ENCODE data around the gene LRP4.

Gene LRP4

GRCh38 chr11:46914910-46915309 lies 3.4 kb downstream of the LRP4 start:
- no peaks in the 10 kb centered on the region for H3K36me3 Mint-ChIP-seq (ENCODE audit: low read depth)
- no peak overlapping the region for H3K27ac Mint-ChIP-seq
- no peaks in the 10 kb centered on the region for H3K9me3 Mint-ChIP-seq
- H3K4me1 Mint-ChIP-seq (ENCODE audit: low read depth), result peaks cover 19% of the 10 kb centered on the region
- DNase-seq (ENCODE audit: low spot score), result no peak
- no peak overlapping the region for H3K4me3 Mint-ChIP-seq
- H3K27me3 Mint-ChIP-seq (ENCODE audit: low read depth), result peaks cover 80% of the 10 kb centered on the region

DNA sequence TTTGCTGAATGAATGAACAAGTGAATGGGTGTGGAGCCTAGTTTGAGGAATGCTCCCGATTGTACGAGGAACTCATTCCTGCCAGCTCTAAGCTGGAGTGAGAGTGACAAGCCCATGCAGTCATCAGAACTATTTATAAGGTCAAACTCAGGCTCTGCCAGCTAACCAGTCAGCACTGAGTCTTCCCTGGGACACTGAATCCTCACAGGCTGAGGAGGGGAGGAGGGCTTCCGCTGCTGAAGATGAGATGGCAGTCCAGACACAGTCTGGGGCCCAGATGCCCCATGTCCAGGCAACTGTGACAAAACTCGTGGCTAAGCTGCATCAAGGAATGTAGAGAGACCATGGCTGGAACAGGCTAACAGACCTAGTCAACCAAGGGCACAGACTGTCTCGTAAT lies 4.0 kb downstream of the LRP4 start:
- Mint-ChIP-seq H3K4me3 (no peak overlapping the region), H3K27me3 (ENCODE audit: low read depth) (peaks cover 78% of the 10 kb centered on the region), H3K36me3 (ENCODE audit: low read depth) (no peaks in the 10 kb centered on the region), H3K4me1 (ENCODE audit: low read depth) (peaks cover 13% of the 10 kb centered on the region), H3K9me3 (no peaks in the 10 kb centered on the region), H3K27ac (no peak overlapping the region)
- DNase-seq (ENCODE audit: low spot score), result no peak

DNA sequence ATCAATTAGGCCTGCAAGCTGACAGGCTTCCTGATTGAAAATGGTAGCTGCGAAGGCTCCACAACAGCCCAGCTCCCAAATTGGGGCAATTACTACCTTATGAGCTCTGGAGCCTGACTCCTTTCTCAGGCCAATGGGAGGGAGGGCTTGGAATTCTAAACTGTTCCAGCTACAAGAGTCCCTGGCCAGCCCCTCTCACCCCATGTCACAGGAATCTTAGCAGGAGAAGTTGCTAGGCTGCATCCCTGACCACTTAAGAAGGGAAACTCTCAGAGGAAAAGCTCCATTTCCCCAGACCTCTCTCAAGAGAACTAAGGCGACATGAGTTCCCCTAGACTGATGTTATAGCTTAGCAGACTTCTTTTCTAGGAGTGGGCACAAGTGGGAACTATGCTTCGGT lies 4.9 kb downstream of the LRP4 start:
- Mint-ChIP-seq H3K9me3 (no peaks in the 10 kb centered on the region), H3K4me3 (no peak overlapping the region), H3K27ac (no peak overlapping the region), H3K36me3 (ENCODE audit: low read depth) (no peaks in the 10 kb centered on the region), H3K4me1 (ENCODE audit: low read depth) (peaks cover 10% of the 10 kb centered on the region), H3K27me3 (ENCODE audit: low read depth) (peaks cover 70% of the 10 kb centered on the region)
- no peak for DNase-seq (ENCODE audit: low spot score)

DNA sequence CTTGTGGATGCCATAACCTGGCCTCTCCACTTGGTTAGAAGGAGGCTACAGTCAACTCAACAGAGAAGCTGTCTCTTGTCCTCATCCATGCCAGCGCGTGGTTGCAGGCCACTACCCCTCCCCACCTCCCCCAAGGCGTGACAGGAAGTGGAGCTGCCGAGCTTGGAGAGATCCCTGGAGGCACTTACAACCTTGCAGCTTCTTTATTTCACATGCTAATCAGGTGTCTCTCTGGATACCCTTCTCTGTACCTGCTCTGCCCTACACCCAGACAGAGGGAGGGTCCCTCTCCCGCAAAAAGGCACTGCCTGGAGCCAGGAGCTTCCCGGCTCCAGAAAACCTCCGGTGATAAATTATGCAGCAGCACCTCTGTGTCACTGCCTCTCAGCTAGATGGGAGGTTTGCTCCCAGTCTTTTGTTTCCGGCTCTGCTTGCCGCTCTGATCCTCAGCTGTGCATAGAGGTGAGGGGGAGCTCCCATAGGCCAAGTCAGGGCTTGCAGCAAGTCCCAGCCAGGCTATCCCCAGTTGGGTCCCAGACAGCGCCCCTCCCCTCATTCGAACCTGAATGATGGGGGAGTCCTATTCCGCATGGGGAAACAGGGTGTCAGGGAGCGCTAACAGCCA lies 5.7 kb downstream of the LRP4 start:
- Mint-ChIP-seq H3K36me3 (ENCODE audit: low read depth) (no peaks in the 10 kb centered on the region), H3K4me1 (ENCODE audit: low read depth) (peaks cover 10% of the 10 kb centered on the region), H3K27me3 (ENCODE audit: low read depth) (peaks cover 67% of the 10 kb centered on the region), H3K4me3 (no peak overlapping the region), H3K9me3 (no peaks in the 10 kb centered on the region), H3K27ac (no peak overlapping the region)
- no peak for DNase-seq (ENCODE audit: low spot score)

DNA sequence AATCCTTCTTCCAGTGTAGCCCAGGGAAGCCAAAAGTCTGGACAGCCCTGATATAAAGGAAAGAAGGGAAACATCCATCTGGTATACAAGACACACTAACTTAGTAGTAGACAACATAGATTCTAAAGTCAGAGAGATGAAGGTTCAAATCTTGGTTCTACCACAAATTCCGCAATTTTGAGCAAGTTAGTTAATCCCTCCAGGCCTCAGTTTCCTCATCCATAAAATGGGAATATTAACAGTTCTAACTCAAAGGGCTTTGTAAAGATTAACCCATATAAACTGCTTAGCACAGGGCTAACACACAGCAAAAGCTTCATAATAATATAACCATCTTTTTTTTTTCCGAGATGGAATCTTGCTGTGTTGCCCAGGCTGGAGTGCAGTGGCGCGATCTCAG lies 10.7 kb downstream of the LRP4 start:
- Mint-ChIP-seq H3K27me3 (ENCODE audit: low read depth) (peaks cover 18% of the 10 kb centered on the region), H3K27ac (no peak overlapping the region), H3K4me1 (ENCODE audit: low read depth) (no peaks in the 10 kb centered on the region), H3K4me3 (no peak overlapping the region), H3K36me3 (ENCODE audit: low read depth) (no peaks in the 10 kb centered on the region), H3K9me3 (no peaks in the 10 kb centered on the region)
- DNase-seq (ENCODE audit: low spot score), result no peak

- no peak for DNase-seq (ENCODE audit: low spot score)
- Mint-ChIP-seq H3K27ac (no peak overlapping the region), H3K9me3 (no peaks in the 10 kb centered on the region), H3K4me3 (no peak overlapping the region), H3K36me3 (ENCODE audit: low read depth) (no peaks in the 10 kb centered on the region), H3K27me3 (ENCODE audit: low read depth) (peaks cover 10% of the 10 kb centered on the region), H3K4me1 (ENCODE audit: low read depth) (no peaks in the 10 kb centered on the region)
These were observed 11.7 kb downstream of the LRP4 start for GRCh38 chr11:46906609-46907041.

DNA sequence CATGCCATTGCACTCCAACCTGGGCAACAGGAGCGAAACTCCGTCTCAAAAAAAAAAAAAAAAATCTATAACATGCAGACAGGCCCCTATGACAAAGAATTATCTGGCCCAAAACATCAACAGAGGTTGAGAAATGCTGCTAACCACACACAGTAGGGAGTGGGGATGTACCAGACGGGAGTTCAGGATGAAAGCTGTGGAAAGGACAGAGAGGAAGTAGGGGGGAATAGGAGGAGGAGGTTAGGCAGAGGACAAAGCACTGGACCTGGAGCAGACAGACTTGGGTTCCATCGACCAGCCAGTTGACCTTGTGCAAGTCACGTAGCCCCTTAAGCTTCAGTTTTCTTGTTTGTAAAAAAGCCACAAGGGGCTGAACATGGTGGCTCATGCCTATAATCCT lies 12.5 kb downstream of the LRP4 start:
- Mint-ChIP-seq H3K27ac (no peak overlapping the region), H3K27me3 (ENCODE audit: low read depth) (peaks cover 6% of the 10 kb centered on the region), H3K4me3 (no peak overlapping the region), H3K4me1 (ENCODE audit: low read depth) (no peaks in the 10 kb centered on the region), H3K36me3 (ENCODE audit: low read depth) (no peaks in the 10 kb centered on the region), H3K9me3 (no peaks in the 10 kb centered on the region)
- no peak for DNase-seq (ENCODE audit: low spot score)

DNA sequence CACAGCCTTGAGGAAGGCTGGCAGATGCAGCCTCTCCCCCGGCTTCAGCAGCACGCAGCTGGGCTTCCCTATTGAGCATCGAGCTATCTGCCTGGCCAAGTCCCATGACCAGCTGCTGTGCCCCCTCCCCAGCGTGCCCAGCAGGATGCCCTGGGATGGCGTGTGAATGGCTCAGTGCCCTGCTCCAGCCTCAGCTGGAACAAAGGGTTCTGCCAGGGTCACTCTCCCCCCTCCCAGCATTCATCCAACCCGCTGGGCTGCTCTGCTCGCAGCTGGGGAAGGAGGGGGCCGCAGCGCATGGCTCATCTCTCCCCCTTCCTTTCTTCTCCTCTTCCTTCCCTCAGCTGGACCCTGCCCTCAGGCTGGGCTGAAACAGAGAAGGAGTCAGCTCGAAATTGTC lies 14.5 kb downstream of the LRP4 start:
- Mint-ChIP-seq H3K27me3 (ENCODE audit: low read depth) (no peaks in the 10 kb centered on the region), H3K36me3 (ENCODE audit: low read depth) (no peaks in the 10 kb centered on the region), H3K27ac (no peak overlapping the region), H3K9me3 (no peaks in the 10 kb centered on the region), H3K4me3 (no peak overlapping the region), H3K4me1 (ENCODE audit: low read depth) (no peaks in the 10 kb centered on the region)
- DNase-seq (ENCODE audit: low spot score), result no peak

GRCh38 chr11:46902694-46903093 lies 15.7 kb downstream of the LRP4 start:
- H3K36me3 Mint-ChIP-seq (ENCODE audit: low read depth), result no peaks in the 10 kb centered on the region
- no peaks in the 10 kb centered on the region for H3K9me3 Mint-ChIP-seq
- no peak overlapping the region for H3K4me3 Mint-ChIP-seq
- no peak overlapping the region for H3K27ac Mint-ChIP-seq
- no peaks in the 10 kb centered on the region for H3K4me1 Mint-ChIP-seq (ENCODE audit: low read depth)
- DNase-seq (ENCODE audit: low spot score), result no peak
- no peaks in the 10 kb centered on the region for H3K27me3 Mint-ChIP-seq (ENCODE audit: low read depth)

- no peak for DNase-seq (ENCODE audit: low spot score)
- Mint-ChIP-seq H3K27ac (no peak overlapping the region), H3K27me3 (ENCODE audit: low read depth) (no peaks in the 10 kb centered on the region), H3K4me3 (no peak overlapping the region), H3K9me3 (no peaks in the 10 kb centered on the region), H3K4me1 (ENCODE audit: low read depth) (no peaks in the 10 kb centered on the region), H3K36me3 (ENCODE audit: low read depth) (no peaks in the 10 kb centered on the region)
These were observed 17.2 kb downstream of the LRP4 start for GRCh38 chr11:46901156-46901555.

DNA sequence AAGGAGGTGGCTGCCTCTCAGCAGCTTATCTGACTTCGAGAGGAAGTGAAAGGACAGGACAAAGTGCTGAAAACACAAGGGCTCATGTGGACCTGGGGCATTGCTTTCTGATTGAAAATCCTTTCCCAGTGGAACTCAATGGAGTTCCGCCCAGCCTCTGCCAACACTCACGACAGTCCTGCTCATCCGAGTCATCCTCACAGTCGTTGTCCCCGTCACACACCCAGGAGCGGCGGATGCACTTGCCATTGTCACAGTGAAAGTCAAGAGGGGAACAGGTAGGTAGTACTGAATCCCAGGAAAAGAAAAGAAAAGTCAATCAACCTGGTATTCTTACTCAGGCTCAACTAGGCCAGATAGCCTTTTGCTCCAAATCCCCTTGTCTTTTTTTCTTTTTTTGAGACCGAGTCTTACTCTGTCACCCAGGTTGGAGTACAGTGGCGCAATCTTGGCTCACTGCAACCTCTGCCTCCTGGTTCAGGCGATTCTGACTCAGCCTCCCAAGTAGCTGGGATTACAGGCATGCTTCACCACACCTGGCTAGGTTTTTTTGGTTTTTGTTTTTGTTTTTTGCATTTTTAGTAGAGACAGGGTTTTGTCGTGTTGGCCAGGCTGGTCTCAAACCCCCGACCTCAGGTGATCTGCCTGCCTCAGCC lies 18.1 kb downstream of the LRP4 start:
- DNase-seq (ENCODE audit: low spot score), result no peak
- H3K4me1 Mint-ChIP-seq (ENCODE audit: low read depth), result no peaks in the 10 kb centered on the region
- no peak overlapping the region for H3K27ac Mint-ChIP-seq
- no peaks in the 10 kb centered on the region for H3K27me3 Mint-ChIP-seq (ENCODE audit: low read depth)
- no peak overlapping the region for H3K4me3 Mint-ChIP-seq
- H3K9me3 Mint-ChIP-seq, result no peaks in the 10 kb centered on the region
- H3K36me3 Mint-ChIP-seq (ENCODE audit: low read depth), result no peaks in the 10 kb centered on the region

DNA sequence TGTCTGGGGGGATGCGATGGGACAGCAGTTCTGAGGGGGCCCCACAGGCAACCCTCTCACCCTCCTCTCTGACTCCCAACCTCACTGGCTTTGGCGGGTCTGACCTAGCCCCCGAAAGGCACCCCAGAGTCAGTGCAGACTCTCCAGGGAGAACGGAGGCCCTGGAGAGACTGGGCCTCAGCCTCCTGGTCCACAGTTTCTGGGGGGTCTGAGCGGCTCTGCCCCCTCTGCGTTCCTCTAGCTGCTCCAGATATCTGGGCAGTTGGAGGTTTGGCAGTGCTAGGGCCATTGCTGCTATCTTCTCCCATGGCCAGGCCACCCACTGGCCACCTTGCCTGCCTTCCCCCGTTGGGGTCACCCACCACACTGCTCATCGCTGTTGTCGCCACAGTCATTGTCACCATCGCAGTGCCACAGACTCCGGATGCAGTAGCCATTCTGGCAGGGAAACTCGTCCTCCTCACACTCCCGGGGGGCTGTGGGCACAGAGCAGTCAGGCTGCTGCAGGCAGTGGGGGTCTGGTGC lies 18.8 kb downstream of the LRP4 start:
- no peaks in the 10 kb centered on the region for H3K36me3 Mint-ChIP-seq (ENCODE audit: low read depth)
- no peaks in the 10 kb centered on the region for H3K4me1 Mint-ChIP-seq (ENCODE audit: low read depth)
- no peak for DNase-seq (ENCODE audit: low spot score)
- no peaks in the 10 kb centered on the region for H3K27me3 Mint-ChIP-seq (ENCODE audit: low read depth)
- no peak overlapping the region for H3K4me3 Mint-ChIP-seq
- H3K27ac Mint-ChIP-seq, result no peak overlapping the region
- no peaks in the 10 kb centered on the region for H3K9me3 Mint-ChIP-seq

DNA sequence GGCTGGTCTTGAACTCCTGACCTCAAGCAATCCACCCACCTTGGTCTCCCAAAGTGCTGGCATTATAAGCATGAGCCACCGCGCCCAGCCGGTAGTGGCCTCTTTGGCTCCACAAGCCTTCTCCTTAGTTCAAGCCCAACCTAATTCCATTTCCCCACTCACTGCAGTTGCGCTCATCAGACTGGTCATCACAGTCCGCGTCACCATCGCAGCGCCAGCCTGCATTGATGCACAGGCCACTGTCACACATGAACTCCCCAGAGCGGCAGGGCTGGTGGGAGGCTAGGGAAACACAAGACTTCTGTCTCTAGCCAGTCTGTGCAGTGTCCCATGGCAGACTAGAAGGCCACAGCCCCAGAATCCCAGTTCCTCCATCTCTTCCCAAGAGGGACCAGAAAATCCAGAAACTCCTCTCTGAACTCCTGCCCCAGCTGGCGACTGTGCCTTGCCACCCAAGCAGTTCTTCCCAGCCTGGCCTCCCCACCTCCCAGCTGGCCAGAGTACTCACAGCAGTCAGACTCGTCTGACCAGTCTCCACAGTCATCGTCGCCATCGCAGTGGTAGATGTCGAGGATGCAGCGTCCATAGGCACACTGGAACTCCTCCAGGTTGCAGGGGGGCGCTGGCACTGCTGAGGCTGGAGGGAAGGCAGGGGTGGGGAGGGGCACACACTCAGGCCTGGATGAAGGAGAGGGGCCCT lies 19.8 kb downstream of the LRP4 start:
- Mint-ChIP-seq H3K27me3 (ENCODE audit: low read depth) (no peaks in the 10 kb centered on the region), H3K36me3 (ENCODE audit: low read depth) (no peaks in the 10 kb centered on the region), H3K9me3 (no peaks in the 10 kb centered on the region), H3K27ac (no peak overlapping the region), H3K4me3 (no peak overlapping the region), H3K4me1 (ENCODE audit: low read depth) (no peaks in the 10 kb centered on the region)
- DNase-seq (ENCODE audit: low spot score), result no peak

DNA sequence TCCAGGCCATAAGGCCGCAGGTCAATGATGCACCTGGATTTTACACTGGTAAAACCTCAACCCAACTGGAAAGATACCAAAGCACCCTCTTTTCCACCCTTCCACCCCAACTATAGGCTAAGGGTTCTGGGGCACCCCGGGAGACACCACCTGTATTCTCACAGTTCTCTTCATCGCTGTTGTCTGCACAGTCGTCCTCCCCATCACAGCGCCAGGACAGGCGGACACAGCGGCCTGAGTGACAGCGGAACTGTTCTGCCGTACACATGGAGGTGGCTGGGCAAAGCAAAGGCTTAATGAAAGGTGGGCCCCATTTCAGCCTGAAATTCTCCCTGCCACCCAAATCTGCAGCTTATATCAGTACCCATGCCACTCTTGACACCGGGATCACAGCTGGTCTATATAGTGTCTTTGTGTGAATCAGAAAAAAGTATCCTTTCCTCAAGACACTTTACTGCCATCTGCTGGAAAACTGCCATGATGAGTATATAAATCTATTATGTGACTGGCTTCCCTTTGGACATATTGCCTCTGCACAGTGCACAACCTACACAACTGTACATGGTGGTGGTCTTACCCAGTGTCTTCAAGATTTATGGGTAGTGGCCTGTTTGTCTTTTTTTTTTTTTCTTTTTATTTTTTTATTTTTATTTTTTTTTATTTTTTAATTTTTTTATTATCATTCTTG lies 21.5 kb downstream of the LRP4 start:
- Mint-ChIP-seq H3K36me3 (ENCODE audit: low read depth) (no peaks in the 10 kb centered on the region), H3K27me3 (ENCODE audit: low read depth) (no peaks in the 10 kb centered on the region), H3K4me1 (ENCODE audit: low read depth) (no peaks in the 10 kb centered on the region), H3K27ac (no peak overlapping the region), H3K9me3 (no peaks in the 10 kb centered on the region), H3K4me3 (no peak overlapping the region)
- DNase-seq (ENCODE audit: low spot score), result no peak

Data from T-helper 2 cell treated with Interferon-gamma antibody and Interleukin-4, amounts not matched to agents 5 μg/mL and 100 μg/mL, for 36 hours (primary cell).